ENCODE results near the gene CLCN6. TPM values are rescaled to one million over a fixed set of nuclear protein-coding genes. Genes with fewer than 3 reads are reported as not detected.

CLCN6 gene
- total RNA-seq, 1 donor from 2014 or later: 29.2 TPM

- peaks cover 70% of the 10 kb centered on the region for H3K27me3 ChIP-seq (ENCODE audit: low read depth)
- intact Hi-C loops (cut with DNase I): no loop called here
- DNase-seq (peak; percentile 76), ATAC-seq (peak; percentile 79 to 86)
- no peak overlapping the region for H3K27ac ChIP-seq
- H3K4me1 ChIP-seq: no peaks in the 10 kb centered on the region
- TF ChIP-seq CTCF (IDR thresholded peaks at IDR 0.05): peak; percentile 34
- H3K9me3 ChIP-seq: no peaks in the 10 kb centered on the region
- H3K36me3 ChIP-seq: no peaks in the 10 kb centered on the region
- no peak overlapping the region for H3K4me3 ChIP-seq
These were observed 53.2 kb downstream of the CLCN6 start for GRCh38 chr1:11858968-11859871.

DNA sequence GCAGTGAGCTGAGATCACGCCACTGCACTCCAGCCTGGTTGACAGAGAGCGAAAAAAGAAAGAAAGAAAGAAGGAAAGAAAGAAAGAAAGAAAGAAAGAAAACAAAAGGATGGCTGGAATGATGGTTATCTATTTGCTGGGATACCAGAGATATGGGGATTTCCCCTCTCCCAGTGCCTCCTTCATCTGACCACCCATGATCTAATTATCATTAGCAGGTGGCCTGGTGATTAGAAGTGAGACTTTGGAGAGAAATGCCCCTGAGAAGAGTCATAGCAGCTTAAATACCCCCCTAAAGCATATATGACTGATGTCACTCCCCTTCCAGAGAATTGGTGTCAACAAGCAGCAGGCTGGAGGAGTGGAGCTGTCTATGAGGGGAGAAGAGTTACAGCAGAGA, 54.1 kb downstream of the CLCN6 start:
- H3K36me3 ChIP-seq: no peaks in the 10 kb centered on the region
- no peak for DNase-seq
- intact Hi-C loops (cut with DNase I): no loop called here
- no peak overlapping the region for H3K27ac ChIP-seq
- no peaks in the 10 kb centered on the region for H3K4me1 ChIP-seq
- no peak overlapping the region for H3K4me3 ChIP-seq
- H3K9me3 ChIP-seq: no peaks in the 10 kb centered on the region
- no peak for ATAC-seq
- H3K27me3 ChIP-seq (ENCODE audit: low read depth): peaks cover 64% of the 10 kb centered on the region
- no peak for TF ChIP-seq CTCF (IDR thresholded peaks at IDR 0.05)

GRCh38 chr1:11860587-11860986, 54.6 kb downstream of the CLCN6 start:
- Histone ChIP-seq H3K4me3 (no peak overlapping the region), H3K36me3 (no peaks in the 10 kb centered on the region), H3K27ac (no peak overlapping the region), H3K27me3 (ENCODE audit: low read depth) (peaks cover 59% of the 10 kb centered on the region), H3K9me3 (no peaks in the 10 kb centered on the region), H3K4me1 (no peaks in the 10 kb centered on the region)
- TF ChIP-seq CTCF (IDR thresholded peaks at IDR 0.05): no peak
- no peak for ATAC-seq
- intact Hi-C loops (cut with DNase I): no loop called here
- no peak for DNase-seq

GRCh38 chr1:11862890-11863289, 56.9 kb downstream of the CLCN6 start:
- no peak for TF ChIP-seq CTCF (IDR thresholded peaks at IDR 0.05)
- H3K36me3 ChIP-seq: no peaks in the 10 kb centered on the region
- H3K4me1 ChIP-seq: no peaks in the 10 kb centered on the region
- H3K27ac ChIP-seq: no peak overlapping the region
- DNase-seq: no peak
- peaks cover 41% of the 10 kb centered on the region for H3K27me3 ChIP-seq (ENCODE audit: low read depth)
- ATAC-seq: no peak
- intact Hi-C loops (cut with DNase I): no loop called here
- H3K4me3 ChIP-seq: no peak overlapping the region
- H3K9me3 ChIP-seq: no peaks in the 10 kb centered on the region

- H3K4me3 ChIP-seq: no peak overlapping the region
- H3K9me3 ChIP-seq: no peaks in the 10 kb centered on the region
- ATAC-seq (no peak), DNase-seq (no peak)
- H3K27ac ChIP-seq: no peak overlapping the region
- H3K4me1 ChIP-seq: no peaks in the 10 kb centered on the region
- H3K27me3 ChIP-seq (ENCODE audit: low read depth): no peaks in the 10 kb centered on the region
- intact Hi-C loops (cut with DNase I): no loop called here
- no peaks in the 10 kb centered on the region for H3K36me3 ChIP-seq
- no peak for TF ChIP-seq CTCF (IDR thresholded peaks at IDR 0.05)
These were observed 62.5 kb downstream of the CLCN6 start for GRCh38 chr1:11868331-11868980.

Data from lower lobe of right lung (tissue), 2 donors.